Ovary (tissue), 9 donors: ENCODE measurements around the gene KIF26B. TPM values are rescaled to one million over a fixed set of nuclear protein-coding genes. Genes with fewer than 3 reads are reported as not detected.

Experiments
- DNase-seq, 5 donors: peaks; one replicate each; pipeline ENCODE4 v3.0.0-alpha.2; 2019 to 2020
- H3K27ac ChIP-seq, 2 donors: fragments of 200-600 bp; one replicate each; pipeline versions ENCODE4 v1.5.1 to v1.8.0; 2019 to 2022
- H3K27me3 ChIP-seq: fragments of 200-600 bp; one replicate; pipeline ENCODE4 v1.8.0; 2022
- H3K36me3 ChIP-seq: fragments of 200-600 bp; sonication (generic); one replicate; pipeline ENCODE4 v1.5.1; 2019
- H3K4me1 ChIP-seq: one replicate; pipeline ENCODE4 v1.8.1; 2013; ENCODE audit warnings: mild to moderate bottlenecking, moderate library complexity; ENCODE audit not compliant: insufficient read depth
- H3K4me3 ChIP-seq: fragments of 200-600 bp; sonication (generic); one replicate; pipeline ENCODE4 v1.5.1; 2017
- H3K9me3 ChIP-seq, 2 donors: fragments of 200-600 bp in 1 of 2; sonication (generic) in 1 of 2; one replicate each; pipeline versions ENCODE4 v1.5.1 to v1.8.1; 2013 to 2019; ENCODE audit warnings: mild to moderate bottlenecking in 1 of 2, moderate library complexity in 1 of 2
- CTCF ChIP-seq, 3 donors: fragments of 450-650 bp in 2 of 3; fragments of 200-600 bp in 1 of 3; IDR thresholded peaks; one replicate each; pipeline versions ENCODE4 v1.5.1 to v1.8.0; 2016 to 2022; ENCODE audit warnings: antibody characterized with exemption in 3 of 3, mild to moderate bottlenecking in 1 of 3
- EP300 ChIP-seq: sonication (generic); formaldehyde crosslinking; IDR thresholded peaks from one replicate; pipeline ENCODE4 v1.6.1; 2017; ENCODE audit warnings: antibody characterized with exemption
- POLR2A ChIP-seq: fragments of 450-650 bp; IDR thresholded peaks from one replicate; pipeline ENCODE4 v1.6.1; 2017; ENCODE audit warnings: antibody characterized with exemption, mild to moderate bottlenecking, moderate library complexity
- WGBS, 3 donors: extraction: QIAGEN DNeasy Blood & Tissue Kit in 1 of 3; methylation state at CpG; one replicate each; pipeline versions ENCODE4 v1.1.5 to v1.1.7; 2013 to 2017; 5-methylcytosine and 5-hydroxymethylcytosine counted together
- intact Hi-C, 4 donors: fragments of 100-400 bp; cut with DNase I; formaldehyde crosslinking; loops; one replicate each; pipeline versions ENCODE4 v1.11.0 to v1.15.1; 2022 to 2023
- polyA plus RNA-seq, 2 donors: library from polyadenylated mRNA; stranded (reverse); fragments of 200-250 nt in 1 of 2; fragments of 350-450 nt in 1 of 2; fragmentation: Illumina TruSeq in 1 of 2; extraction: RNeasy Lipid Tissue Mini Kit (QIAGEN cat#74804) in 1 of 2; gene quantifications; one replicate each; pipeline ENCODE4 v1.2.3, GENCODE V29; 2013 to 2014
- total RNA-seq, 7 donors: library from RNA; depleted of rRNA in 2 of 7; stranded (reverse); fragments of >200 nt in 2 of 7; fragmentation: NEBNext Ultra II Directional in 3 of 7; extraction: Animal tissue kit (Norgen Biotek cat#: 25700) in 3 of 7; gene quantifications; one replicate each; pipeline versions ENCODE4 v1.1.0 to v1.2.4, GENCODE V29; 2016 to 2023
- donor health status: DM: no; HTN: no; CAD: no; lungs with moderate emphysema.
- donor health status: DM: no; HTN: no; CAD: no.
- donor health status: Bipolar disorder and iron deficiency.
- donor health status: DM: yes; HTN: yes; CAD: no.
- donor health status: DM: no; HTN: no; CAD: no.
- donor health status: DM: yes; HTN: yes; CAD: no.

KIF26B gene
- total and polyA plus RNA-seq, 9 donors: 0.28 to 4.0 (median 0.54) TPM

- H3K36me3 ChIP-seq: no peaks in the 10 kb centered on the region
- H3K27me3 ChIP-seq: no peaks in the 10 kb centered on the region
- H3K27ac ChIP-seq: no peak overlapping the region
- no peak for DNase-seq
- intact Hi-C loops: no loop called here
- H3K4me1 ChIP-seq: no peaks in the 10 kb centered on the region
- 72 to 76% (median 75%) methylated on average over 4 of the region's 4 CpGs for WGBS, 3 donors
- H3K9me3 ChIP-seq: no peaks in the 10 kb centered on the region
- no peak for TF ChIP-seq CTCF (IDR thresholded peaks at IDR 0.05)
- TF ChIP-seq EP300: no peak
- no peak for TF ChIP-seq POLR2A
- no peak overlapping the region for H3K4me3 ChIP-seq
Observed at GRCh38 chr1:245108246-245108645, 46.5 kb upstream of the KIF26B start.

GRCh38 chr1:245108909-245109308 lies 45.9 kb upstream of the KIF26B start:
- H3K27ac ChIP-seq: no peak overlapping the region
- intact Hi-C loops: no loop called here
- H3K4me1 ChIP-seq: no peaks in the 10 kb centered on the region
- H3K27me3 ChIP-seq: no peaks in the 10 kb centered on the region
- no peaks in the 10 kb centered on the region for H3K9me3 ChIP-seq
- DNase-seq: no peak
- TF ChIP-seq POLR2A (no peak), EP300 (no peak), CTCF (IDR thresholded peaks at IDR 0.05) (no peak)
- H3K4me3 ChIP-seq: no peak overlapping the region
- H3K36me3 ChIP-seq: no peaks in the 10 kb centered on the region
- WGBS, 3 donors: 81 to 87% (median 85%) methylated on average over 7 of the region's 7 CpGs

GRCh38 chr1:245110406-245110805 lies 44.4 kb upstream of the KIF26B start:
- H3K4me1 ChIP-seq: no peaks in the 10 kb centered on the region
- no peaks in the 10 kb centered on the region for H3K9me3 ChIP-seq
- no peak overlapping the region for H3K4me3 ChIP-seq
- no peak overlapping the region for H3K27ac ChIP-seq
- H3K36me3 ChIP-seq: no peaks in the 10 kb centered on the region
- no peaks in the 10 kb centered on the region for H3K27me3 ChIP-seq
- intact Hi-C loops: no loop called here
- 90 to 98% (median 90%) methylated on average over 2 of the region's 2 CpGs for WGBS, 3 donors
- DNase-seq: no peak
- TF ChIP-seq CTCF (IDR thresholded peaks at IDR 0.05) (no peak), EP300 (no peak), POLR2A (no peak)

GRCh38 chr1:245111073-245111472 lies 43.7 kb upstream of the KIF26B start:
- H3K36me3 ChIP-seq: no peaks in the 10 kb centered on the region
- H3K4me3 ChIP-seq: no peak overlapping the region
- H3K27ac ChIP-seq: no peak overlapping the region
- 66 to 72% (median 69%) methylated on average over 6 of the region's 6 CpGs for WGBS, 3 donors
- TF ChIP-seq EP300: no peak
- no peak for TF ChIP-seq CTCF (IDR thresholded peaks at IDR 0.05)
- no peak for TF ChIP-seq POLR2A
- intact Hi-C loops: no loop called here
- no peaks in the 10 kb centered on the region for H3K9me3 ChIP-seq
- DNase-seq: no peak
- H3K4me1 ChIP-seq: no peaks in the 10 kb centered on the region
- H3K27me3 ChIP-seq: no peaks in the 10 kb centered on the region

GRCh38 chr1:245113649-245114048 lies 41.1 kb upstream of the KIF26B start:
- no peaks in the 10 kb centered on the region for H3K4me1 ChIP-seq
- TF ChIP-seq POLR2A: no peak
- no peak for TF ChIP-seq EP300
- TF ChIP-seq CTCF (IDR thresholded peaks at IDR 0.05): no peak
- intact Hi-C loops: no loop called here
- H3K4me3 ChIP-seq: no peak overlapping the region
- H3K36me3 ChIP-seq: no peaks in the 10 kb centered on the region
- H3K27me3 ChIP-seq: no peaks in the 10 kb centered on the region
- H3K27ac ChIP-seq: no peak overlapping the region
- DNase-seq: no peak
- 88 to 97% (median 96%) methylated on average over 9 of the region's 9 CpGs for WGBS, 3 donors
- no peaks in the 10 kb centered on the region for H3K9me3 ChIP-seq
